GM12873 (cell line): ENCODE measurements around the gene SORCS2.

ENCODE experiments used
- TF ChIP-seq, protein P1 (sequence below): IDR thresholded peaks from 2 replicates; pipeline ENCODE4 v1.5.1; 2012; ENCODE audit warnings: low read depth, mild to moderate bottlenecking, moderate library complexity, low read length, control low read depth; ENCODE audit not compliant: insufficient read depth; ENCODE audit errors: missing control alignments

SORCS2 gene

GRCh38 chr4:7710126-7710525 is 517.8 kb downstream of the SORCS2 start:
- TF ChIP-seq, protein P1, sequence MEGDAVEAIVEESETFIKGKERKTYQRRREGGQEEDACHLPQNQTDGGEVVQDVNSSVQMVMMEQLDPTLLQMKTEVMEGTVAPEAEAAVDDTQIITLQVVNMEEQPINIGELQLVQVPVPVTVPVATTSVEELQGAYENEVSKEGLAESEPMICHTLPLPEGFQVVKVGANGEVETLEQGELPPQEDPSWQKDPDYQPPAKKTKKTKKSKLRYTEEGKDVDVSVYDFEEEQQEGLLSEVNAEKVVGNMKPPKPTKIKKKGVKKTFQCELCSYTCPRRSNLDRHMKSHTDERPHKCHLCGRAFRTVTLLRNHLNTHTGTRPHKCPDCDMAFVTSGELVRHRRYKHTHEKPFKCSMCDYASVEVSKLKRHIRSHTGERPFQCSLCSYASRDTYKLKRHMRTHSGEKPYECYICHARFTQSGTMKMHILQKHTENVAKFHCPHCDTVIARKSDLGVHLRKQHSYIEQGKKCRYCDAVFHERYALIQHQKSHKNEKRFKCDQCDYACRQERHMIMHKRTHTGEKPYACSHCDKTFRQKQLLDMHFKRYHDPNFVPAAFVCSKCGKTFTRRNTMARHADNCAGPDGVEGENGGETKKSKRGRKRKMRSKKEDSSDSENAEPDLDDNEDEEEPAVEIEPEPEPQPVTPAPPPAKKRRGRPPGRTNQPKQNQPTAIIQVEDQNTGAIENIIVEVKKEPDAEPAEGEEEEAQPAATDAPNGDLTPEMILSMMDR, result no peak

- TF ChIP-seq, protein P1, result no peak
Observed at GRCh38 chr4:7710576-7711306, 518.4 kb downstream of the SORCS2 start.

- TF ChIP-seq, protein P1, result no peak
Observed at GRCh38 chr4:7711307-7711963, 519.1 kb downstream of the SORCS2 start.

DNA sequence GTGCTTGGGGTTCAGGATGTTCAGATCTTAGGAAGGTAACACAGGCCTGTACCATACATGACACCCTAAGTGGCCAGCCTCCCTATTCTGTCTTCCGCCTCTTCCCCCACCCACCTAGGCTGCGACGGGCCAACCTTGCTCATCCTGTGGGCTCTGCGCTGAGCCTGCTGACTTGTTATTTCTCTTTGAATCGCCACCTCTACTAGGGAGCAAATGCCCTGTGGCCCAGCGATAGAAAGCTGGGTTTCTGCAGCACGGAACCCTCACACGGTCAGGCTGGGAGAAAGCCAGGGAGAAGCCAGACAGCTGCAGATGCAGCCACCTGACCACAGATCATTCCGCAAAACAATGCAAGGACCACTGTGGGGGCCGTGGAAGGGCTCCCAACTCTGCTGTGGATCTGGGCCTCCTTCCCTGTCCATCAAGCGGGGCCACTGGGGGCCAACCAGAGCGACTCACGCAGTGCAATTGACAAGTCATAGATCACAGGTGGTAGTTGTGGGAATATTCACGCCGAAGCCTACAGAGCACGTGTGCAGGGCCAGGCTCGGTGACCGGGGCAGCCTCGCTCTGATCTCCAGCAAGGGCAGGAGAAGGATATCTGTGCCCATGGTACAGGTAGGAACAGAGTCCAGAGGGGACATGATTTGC is 519.8 kb downstream of the SORCS2 start:
- TF ChIP-seq, protein P1, result no peak

GRCh38 chr4:7713757-7714156 is 521.4 kb downstream of the SORCS2 start:
- TF ChIP-seq, protein P1, result no peak

DNA sequence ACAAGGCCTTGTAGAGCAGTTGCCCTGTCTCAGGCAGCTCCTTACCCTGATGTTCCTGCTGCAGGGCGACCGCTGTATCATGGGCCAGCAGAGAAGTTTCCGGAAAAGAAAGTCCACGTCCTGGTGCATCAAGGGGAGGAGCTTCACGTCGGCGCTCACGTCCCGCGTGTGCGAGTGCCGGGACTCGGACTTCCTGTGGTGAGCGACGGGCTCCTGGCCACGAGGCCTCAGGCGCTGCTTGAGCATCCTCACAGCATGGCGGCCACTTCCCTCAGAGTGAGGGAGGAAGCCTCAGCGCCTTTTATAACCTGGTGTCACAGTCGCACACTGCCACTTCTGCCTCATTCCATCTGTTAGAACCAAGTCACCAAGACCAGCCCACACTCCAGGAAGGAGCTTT is 521.8 kb downstream of the SORCS2 start:
- TF ChIP-seq, protein P1, result no peak

DNA sequence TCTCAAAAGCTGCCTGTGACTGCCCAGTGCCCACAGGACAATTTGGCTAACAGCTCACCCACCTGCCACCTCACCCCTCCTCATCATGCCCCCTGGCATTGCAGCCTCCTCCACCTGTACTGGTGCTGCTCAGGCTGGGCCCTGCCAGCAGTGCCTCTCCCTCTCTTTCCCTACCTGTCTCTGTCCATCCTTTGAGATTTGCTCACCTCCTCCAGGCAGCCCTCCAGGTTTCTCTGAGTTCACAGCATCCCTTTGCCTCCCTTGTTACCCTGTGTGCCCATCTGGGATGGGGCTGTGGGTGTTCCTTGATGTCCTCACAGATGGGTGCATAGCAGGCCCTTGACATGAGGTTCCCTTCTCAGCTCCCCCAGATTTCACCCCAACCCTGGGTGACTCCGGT is 522.4 kb downstream of the SORCS2 start:
- TF ChIP-seq, protein P1, result no peak
